HPDE6-E6E7 (cell line): Measurements from ENCODE around the gene GIMAP8.

Source experiments
- DNase-seq: peaks from one replicate; pipeline ENCODE4 v3.0.0; 2011; ENCODE audit warnings: missing footprints; ENCODE audit errors: extremely low spot score

Gene GIMAP8

GRCh38 chr7:150411606-150412005, 38.8 kb upstream of the GIMAP8 start:
- no peak for DNase-seq

DNA sequence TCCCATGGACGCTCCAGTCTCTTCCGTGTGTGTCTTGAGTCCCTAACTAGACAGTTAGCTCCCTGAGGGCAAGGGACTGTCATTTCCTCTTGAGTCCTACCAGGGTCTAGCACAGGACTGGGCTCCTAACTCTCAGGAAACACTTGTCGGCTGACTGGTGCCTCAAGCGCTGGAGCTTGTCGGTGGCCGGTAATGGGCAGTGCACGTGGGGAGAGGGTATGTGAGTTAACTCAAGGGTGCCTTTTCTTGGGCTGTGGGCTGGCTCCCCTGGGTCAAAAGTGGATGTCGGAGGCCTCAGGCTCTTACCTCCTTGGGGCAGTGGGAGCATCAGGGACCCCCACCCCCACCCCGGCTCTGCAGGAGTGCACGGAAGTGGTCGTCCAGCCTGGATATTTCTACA, 38.4 kb upstream of the GIMAP8 start:
- no peak for DNase-seq

DNA sequence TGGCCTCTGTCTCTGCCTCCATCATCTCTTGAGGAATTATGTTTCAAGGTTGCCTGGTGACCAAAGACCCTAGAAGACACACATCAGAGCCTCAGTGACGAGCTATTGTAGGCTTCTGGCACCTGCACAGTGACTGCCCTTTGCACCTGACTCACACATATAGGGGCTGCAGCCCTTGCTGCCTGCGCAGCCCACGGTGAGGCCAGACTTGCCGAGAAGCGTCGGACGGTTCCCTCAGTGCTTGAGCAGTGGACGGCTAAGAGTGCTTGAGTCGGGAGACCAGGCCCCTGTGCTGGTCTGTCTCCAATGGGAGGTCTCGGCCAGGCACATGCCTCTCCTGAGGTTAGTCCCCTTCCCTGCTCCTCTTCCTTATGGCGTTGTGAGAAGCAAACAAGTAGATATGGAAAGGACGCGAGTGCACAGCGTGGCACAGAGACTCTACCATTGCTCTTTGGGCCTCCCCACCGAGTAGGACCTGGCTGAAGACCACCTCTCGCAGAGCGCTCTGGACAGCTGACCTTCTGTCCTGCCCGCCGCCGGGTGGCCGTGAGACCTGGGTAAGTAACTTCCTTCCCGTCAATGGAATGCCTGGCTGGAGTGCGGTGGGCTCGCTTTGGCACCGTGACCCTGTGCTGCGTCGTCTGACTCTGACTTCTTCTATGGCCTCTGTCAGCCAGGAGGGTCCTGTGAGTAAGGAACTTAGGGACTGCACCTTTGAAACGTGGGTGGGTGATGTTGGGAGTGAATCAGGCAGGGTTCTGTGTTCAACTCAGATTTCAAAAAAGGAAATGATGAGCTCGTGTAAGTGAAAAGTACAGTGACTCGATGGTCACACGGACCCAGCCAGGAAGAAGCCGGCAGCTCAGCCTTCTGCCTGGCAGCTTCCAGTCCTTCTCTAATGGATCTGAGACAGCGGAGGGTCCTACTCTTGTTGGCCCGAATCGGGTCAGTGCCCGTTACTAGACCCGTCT, 37.6 kb upstream of the GIMAP8 start:
- DNase-seq: no peak

DNA sequence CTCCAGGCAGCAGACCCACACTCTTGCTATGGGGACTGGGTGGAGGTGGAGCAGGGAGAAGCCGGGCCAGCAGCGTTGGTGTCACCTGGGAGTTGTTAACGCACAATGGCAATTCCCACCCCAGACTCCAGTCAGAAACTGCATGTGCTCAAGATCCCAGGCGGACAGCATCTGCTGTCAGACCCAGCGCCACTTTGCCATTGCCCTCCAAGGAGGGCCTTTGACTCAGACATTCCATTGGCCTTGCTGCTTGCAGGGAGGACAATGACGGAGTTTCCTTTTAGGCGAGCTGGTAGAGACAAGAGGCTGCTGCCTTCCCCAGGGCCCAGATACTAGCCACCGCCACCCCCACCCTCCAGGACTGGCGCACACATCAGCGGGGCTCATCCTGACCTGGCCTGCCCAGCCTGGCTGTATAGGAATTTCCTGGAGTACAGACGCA, 36.8 kb upstream of the GIMAP8 start:
- DNase-seq: no peak

GRCh38 chr7:150415161-150416153, 35.0 kb upstream of the GIMAP8 start:
- no peak for DNase-seq

DNA sequence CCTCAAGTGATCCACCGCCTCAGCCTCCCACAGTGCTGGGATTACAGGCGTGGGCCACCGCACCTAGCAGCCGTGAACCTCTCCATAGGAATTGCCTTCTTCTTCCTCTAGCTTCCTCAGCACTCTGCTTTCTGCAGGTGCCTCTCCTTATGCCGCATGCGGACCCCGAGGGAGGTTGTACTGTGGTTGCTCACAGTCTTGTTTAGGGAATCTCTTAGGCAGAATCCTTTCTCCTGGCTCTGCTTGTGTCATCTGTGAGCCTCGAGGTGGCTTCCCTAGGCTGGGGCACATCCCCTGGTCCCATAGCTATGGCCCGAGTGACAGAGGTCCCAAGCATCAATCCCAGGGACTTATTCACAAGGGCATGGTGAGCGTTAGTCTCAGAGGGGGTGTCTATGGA, 33.2 kb upstream of the GIMAP8 start:
- DNase-seq: no peak

DNA sequence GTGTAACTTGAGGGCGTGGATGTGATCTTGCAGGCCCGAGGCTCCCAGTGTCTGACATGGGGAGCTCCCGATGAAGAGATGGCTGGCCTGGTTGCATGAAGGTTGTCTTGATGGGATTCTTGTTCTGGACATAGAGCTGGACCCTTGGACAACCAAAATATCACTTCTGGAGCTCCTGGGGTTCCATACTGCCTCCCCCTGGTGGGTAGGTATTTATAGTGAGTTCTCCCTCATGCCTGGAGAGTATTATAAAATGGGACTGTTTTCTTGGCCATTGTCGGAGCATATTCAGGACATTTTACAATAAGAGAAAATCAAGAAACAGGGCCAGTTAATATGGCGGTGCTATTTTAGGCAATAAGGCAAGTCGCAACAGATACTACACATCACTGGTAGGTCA, 32.6 kb upstream of the GIMAP8 start:
- no peak for DNase-seq

DNA sequence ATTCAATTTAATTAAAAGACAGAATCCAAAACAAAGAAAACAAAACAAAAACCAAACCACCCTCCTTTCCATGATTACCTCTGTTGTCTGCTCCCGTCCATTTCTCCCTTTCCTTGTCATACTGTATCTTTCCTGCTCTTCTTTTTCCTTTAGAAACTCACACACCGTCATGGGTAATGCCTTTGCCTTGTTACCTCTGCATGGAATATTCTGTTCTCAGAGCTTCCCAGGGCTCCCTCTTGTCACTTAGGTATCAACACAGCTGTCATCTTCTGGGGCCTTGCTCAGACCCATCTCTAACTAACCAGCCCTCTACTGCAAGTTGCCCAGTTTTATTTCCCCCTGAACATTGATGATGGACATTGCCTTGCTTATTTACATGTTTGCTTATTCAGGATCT, 30.2 kb upstream of the GIMAP8 start:
- no peak for DNase-seq

DNA sequence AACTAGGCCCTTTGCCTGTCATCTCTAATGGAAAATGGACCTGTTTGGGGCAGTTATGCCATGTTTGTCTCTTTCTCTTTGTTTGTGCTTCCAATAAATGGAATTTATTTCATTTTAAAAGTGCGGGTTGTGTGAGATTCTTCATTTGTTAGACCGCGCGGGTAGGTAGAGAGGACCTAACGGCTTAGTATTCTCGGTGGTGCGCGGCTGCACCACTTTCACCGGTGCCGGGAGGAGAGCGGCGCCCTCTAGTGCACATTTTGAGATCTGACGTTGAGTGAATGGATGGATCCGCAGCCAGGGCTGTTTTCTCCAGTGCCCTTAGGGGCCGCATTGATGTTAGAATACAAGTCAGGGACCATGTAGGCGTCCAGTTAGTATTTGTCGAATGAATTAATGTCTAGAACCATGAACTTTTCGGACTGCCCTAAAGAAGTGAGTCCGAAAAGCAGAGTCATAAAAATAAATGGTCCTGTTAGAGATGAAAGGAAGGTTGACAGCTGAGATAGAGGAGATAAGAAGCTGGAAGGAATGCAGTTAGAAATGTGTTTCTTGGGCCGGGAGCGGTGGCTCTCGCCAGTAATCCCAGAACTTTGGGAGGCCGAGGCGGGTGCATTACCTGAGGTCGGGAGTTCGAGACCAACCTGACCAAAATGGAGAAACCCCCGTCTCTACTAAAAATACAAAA, 29.3 kb upstream of the GIMAP8 start:
- DNase-seq: peak; percentile 77

GRCh38 chr7:150421831-150422230, 28.6 kb upstream of the GIMAP8 start:
- DNase-seq: no peak

- DNase-seq: no peak
Observed at GRCh38 chr7:150425670-150426069, 24.8 kb upstream of the GIMAP8 start.

- no peak for DNase-seq
Observed at GRCh38 chr7:150428671-150429451, 21.6 kb upstream of the GIMAP8 start.

DNA sequence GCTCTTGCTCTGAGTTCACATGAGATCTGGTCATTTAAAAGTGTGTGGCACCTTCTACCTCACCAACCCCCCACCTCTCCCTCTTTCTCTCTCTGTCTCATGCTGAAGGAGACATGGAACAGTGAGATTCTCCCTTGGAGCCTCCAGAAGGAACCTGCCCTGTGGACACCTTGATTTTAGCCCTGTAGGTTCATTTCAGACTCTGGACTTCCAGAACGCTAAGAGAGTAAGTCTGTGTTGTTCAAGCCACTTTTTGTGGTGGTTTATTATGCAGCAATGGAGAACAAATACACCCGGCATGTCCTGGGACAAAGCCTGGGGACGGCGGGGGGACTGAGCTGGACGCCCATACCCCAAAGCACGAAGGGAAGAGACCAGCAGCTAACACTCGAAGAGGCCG, 20.7 kb upstream of the GIMAP8 start:
- no peak for DNase-seq

- no peak for DNase-seq
Observed at GRCh38 chr7:150430465-150431085, 19.9 kb upstream of the GIMAP8 start.

- no peak for DNase-seq
Observed at GRCh38 chr7:150431839-150432658, 18.4 kb upstream of the GIMAP8 start.

DNA sequence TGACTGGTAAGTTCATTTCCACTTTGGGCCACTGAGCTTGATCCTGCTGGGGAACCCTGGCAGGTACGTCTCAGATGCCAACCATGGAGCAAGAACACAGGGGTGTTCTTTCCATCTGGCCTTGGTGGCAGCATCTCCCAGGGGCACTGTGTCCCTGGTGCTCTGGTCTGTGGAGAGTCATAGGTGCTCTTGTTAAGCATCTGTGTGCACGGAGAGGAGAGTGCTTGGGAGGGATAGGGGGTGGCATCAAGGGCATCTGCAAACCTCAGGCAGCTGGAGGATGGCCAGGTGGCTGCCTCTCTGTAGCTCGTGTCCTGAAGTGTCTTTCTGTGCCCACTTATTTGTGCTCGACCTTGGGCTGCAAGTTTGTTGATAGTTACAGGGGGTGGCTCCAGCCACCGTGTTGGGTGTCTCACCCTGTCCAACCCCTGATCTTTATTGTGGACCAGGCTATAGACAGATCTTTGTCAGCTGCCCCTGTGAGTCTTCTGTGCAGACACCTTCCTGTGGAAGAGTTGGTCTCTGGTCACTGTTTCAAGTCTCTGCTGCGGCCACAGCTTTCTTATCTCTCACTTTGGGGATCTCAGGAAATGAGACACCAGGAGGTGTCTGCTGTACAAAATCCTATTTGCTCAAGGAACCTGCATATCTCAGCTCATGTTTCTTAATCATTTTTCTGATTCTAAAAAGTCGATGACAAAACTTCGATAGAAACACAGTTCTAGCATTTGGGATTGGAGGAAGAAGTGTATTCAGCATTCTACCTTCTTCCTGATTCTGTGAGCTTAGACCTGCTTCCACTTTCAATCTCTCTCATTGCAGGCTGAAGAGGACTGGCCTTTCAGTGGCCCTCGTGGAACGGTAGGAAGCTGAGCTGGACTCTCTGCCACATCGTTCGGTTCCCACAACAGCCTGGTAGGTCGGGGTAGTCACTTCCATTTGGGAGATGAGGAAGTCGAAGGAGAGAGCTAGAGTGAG, 17.2 kb upstream of the GIMAP8 start:
- DNase-seq: no peak

GRCh38 chr7:150434240-150434639, 16.2 kb upstream of the GIMAP8 start:
- DNase-seq: no peak

- no peak for DNase-seq
Observed at GRCh38 chr7:150435047-150435389, 15.4 kb upstream of the GIMAP8 start.
